ENCODE measurements around the gene PRKCE.

Gene PRKCE

DNA sequence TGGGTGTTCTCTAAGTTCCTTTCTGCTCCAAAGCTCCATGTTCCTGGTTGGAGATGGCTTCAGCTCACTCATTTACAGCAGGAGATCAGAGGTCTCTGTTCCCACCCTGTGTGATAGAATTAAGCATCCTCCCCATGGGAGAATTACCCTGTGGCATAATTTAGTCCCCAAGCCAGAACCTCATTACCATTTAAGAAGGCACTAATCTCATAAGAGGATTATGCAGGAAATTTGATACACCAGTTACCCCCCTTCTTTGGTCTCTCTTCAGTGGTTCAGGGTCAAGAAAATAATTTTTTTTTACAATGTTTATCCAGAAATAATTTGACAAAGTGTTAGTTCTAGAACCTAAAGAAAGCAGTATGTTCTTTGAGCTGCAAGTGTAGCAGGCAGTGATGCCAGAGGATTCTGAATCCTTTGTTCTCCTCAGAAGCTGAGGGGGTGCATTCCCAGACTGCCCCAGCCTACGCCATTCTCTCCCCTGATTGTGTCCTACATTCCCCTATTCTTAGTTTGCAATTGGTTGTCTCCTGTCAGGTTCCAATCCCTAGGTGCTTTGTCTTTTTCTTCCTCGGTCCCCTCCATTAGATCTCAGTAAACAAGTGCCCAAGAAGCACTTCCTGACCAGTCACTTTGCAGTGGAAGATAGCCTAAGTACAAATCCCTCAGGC lies 163.6 kb downstream of the PRKCE start:
- DNase-seq = no peak

DNA sequence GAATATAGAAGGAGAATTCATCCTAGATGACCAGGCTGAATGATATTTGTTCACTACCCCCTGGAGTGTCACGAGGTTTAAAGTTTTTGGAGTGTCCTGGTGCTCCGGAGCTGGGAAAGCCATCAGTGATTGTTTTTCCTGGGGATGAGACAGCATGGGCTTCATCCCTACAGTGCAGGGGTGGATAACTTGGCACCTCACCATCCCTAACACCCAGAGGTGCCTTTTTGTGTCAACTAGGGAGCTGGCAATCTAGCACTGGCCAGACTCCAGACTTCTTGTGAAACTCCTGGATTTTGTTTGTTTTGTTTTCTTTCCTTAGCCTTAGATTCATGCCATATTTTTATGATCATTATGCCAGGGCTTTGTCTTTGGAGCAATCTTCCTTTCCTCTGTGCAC lies 164.8 kb downstream of the PRKCE start:
- DNase-seq = no peak

DNA sequence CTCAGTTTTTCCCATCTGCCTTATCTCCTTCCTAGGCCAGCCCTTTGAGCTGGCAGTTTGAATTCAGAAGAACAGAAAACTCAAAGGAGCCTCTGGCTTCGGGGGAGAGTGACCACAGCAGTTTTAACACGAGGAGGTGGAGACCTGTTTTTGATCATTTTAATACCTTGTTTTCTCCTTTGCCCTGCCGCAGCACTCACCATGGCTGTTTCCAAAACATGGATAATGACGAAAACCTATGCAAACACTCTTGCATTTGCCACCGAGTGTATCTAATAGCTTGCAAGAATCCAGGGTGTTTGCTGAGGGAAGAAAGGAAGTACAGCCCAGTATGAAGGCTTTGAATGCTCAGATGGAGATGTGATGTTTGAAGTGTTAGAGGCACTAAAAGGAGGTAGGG lies 167.1 kb downstream of the PRKCE start:
- no peak for DNase-seq

DNA sequence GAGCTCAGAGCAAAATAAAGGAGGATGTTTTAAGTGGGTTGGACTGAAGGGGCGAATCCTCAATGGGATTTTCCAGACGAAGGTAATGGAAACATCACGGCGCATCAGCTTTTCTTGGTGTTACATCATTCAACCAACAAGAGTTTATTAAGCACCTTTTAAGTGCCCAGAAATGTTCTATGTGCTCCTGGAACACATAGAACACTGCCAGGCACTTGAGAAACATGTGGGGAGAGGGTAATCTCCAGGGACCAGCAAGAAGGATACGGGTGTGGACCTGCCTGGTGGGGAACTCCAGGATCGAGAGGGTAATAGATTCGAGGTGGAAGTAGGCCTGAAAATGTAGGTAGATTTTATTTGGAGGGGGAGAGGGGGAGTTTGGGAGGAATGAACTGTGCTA lies 168.6 kb downstream of the PRKCE start:
- no peak for DNase-seq

DNA sequence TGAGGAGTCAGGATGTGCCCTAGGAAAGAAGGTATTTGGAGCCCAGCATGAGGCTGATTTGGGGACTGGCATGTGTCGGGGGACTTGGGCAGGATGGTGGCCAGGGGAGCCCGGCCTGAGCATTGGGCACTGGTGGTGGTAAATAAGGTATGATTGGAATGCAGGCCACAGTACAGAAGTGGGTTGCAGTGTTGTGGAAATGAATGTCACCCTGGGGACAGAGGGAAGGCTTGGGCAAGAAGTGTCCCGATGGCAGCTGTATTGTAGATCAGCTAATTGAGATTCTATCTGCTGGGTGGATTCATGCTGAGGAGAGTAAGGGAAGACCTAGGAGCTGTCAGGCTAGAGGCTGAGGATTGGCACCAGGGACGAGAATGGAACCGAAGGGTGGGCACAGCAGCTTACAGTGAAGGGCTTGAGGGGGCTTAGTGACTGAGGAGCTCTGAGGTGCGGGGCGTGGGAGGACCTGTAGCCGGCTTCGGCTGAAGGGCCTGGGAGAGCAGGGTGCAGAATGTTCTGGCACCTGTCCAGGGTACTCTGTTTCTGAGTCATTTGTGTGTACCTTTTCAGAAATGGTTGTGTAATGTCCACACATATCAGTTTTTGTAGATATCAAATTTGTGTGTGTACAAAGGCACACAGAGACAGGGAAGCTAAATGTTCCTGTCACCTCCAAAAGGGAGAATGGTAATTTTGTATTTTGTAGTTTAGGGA lies 170.2 kb downstream of the PRKCE start:
- DNase-seq = peak; percentile 38

DNA sequence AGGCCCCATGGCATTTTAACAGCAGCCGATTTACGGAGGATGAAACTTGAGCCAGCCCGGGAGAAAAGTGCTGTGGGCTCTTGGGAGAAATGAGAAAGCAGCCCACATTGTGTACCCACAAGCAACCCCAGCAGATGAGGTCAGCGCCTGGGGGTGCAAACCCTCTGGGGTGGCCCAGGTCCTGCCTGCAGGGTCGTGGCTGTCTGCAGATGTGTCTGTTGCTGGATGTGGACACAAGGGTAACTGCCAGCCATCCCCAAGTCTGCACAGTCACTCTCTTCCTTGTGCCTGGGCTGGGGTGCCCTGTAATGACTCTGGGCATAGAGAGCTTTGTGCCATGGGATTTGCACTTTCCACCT lies 170.8 kb downstream of the PRKCE start:
- DNase-seq = no peak

DNA sequence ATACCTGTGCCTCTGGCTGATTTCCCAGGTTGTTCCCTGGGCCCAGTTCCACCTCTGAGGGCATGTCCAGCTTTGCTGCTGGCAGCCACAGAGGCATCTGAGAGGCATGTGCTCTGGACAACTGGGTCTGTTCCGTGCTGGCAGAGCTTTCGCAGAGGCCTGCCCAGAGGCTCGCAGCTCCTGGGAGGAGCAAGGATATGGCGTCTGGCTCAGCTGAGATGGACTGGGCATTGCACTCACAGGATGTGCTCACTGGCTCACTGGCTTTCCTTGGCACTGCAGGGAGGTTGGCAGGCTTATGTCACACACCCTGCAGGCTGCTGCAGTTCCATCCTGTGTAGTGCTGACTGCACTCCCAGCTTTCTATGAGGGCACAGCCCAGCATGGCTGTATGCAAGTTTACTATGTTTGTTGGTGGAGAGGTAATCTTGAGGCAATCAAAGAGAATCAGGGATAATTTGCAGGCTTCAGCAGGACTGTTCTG lies 172.3 kb downstream of the PRKCE start:
- DNase-seq = no peak

DNA sequence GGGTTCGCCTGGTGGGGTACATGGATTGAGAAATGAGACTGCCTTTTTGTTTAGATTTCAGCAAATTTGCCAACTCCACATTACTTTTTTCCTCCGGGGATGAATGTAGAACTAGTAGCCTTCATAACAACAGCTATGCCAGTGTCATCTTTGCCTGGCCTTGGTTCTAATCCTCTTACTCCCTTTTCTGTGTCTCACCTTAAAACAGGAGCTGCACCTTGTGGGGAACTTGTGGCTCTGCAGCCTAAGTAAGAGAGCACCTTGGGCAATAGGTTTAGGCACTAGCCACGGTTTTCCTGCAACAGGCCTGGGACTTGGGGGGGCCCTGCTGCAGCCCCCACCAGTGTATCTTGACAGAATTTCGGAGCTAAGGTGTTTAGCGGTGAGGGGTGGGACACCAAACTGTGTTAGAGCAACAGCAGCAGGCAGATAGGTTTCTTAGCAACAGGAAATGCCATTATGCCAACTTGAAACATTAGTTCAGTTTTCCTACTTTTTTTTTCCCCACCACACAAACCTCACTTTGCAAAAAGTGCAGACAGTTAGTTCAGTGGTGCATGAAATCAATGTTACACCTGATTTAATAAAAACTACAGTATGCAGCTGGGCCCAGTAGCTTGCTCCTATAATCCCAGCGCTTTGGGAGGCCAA lies 173.7 kb downstream of the PRKCE start:
- DNase-seq = no peak

DNA sequence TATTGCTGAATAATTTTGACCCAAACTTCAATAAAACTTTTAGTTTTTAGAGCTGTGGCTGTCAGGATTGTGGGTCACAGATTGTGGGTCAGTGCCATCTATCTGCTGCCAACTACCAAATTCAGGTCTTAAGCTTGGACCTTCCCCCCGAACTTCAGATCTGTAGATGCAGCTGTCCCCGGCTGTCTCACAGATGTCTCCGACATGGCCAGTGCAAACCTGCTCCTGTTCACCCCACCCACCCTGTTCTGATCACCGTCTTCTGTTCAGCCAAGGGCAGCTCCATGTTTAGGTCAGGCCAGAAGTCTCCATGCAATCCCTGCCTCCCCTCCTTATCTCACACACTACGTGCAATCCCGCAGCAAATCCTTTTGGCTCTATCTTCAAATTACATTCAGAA lies 175.0 kb downstream of the PRKCE start:
- DNase-seq = no peak

DNA sequence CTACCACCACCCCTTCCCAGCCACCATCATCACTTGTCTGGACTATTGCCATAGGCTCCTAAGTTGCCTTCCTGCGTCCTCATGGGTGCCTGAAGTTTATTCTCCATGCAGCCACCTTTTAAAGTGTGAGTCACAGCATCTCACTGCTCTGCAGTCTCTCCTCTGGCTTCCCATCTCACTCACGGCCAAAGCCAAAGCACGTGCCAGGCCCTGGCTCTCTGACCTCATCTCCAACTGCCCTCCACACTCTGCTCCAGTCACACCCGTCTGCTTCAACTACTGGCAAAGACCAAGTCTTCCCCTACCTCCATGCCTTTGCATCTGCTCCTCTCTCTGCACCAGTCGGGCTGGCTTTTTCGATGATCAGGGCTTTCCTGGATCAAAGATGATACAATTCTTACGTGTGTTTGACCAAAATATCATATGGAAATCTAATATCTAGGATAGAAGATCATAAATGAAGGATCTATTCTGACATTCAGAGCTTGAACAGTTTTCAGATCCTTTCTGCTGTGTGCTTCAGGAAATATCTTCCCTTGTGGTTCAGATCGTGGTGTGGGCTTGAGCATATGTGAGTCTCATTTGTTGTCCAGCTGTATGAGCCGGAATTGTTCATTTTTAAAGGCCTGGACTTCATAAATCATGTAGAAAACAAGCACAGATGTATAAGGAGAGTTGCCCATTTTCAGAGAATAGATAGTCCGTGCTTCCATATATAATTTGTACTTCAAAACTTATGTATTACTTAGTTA lies 175.6 kb downstream of the PRKCE start:
- DNase-seq = no peak

DNA sequence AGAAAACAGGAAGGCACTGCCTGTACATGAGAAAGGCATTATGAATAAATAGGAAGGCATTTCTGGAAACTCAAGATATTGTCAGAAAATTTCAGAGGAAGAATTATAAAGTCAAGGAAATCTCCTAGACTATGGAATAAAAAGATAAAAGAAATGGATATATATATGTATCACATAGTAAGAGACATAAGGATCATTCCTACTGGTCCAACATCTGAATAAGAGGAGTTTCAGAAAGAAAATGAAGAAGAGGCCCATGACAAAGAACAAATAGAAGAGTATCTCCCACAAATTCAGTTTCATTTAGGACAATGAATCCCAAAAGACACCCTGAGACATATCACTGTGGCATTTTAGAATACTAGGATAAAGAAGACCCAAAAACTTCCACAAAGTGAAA lies 178.8 kb downstream of the PRKCE start:
- no peak for DNase-seq

DNA sequence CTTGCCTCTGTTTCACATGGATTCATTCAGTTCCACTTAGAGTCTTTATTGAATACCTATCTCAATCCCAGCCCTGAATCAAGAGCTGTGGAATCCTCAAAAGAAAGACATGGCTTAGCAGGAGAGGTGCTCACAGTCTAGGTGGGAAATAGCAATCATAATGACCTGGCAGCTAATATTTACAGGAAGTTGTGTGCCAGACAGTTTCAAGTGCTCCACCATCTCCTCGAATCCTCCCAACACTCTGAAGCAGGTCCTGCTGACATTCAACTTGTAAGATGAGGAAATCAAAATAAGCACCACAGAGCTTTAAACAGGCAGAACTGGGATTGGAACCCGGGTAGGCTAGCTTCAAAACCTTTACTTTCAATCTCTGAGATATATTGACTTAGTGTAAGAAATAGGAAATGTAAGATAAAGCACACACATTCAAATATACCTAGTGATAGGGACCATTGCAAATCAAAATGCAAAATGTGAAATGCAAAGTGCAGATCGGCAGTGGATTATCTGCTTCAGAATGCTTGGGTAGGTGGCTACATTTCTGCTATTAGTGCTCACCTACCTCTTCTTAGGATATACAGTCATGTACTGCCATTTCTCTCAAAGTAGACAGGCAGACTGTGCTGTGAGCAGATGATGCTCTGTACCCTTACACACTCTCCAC lies 182.0 kb downstream of the PRKCE start:
- no peak for DNase-seq

DNA sequence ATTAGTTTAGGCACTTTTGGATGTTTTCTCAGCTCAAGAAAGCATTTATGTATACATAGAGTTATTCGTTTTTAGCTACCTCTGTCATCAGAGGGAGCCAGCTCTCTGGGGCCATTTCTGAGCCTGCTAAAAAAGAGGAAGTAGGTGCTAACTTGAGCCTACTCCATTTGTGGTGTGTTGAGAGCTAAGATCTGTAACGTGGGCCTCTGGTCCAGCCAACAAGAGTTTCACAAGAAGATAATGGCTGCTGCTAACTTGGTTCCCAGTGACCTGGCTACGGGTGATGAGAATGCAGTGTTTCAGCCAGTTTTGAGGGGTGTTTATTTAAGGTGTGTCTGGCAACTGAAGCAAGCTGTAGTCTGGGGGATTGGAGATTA lies 182.5 kb downstream of the PRKCE start:
- no peak for DNase-seq

DNA sequence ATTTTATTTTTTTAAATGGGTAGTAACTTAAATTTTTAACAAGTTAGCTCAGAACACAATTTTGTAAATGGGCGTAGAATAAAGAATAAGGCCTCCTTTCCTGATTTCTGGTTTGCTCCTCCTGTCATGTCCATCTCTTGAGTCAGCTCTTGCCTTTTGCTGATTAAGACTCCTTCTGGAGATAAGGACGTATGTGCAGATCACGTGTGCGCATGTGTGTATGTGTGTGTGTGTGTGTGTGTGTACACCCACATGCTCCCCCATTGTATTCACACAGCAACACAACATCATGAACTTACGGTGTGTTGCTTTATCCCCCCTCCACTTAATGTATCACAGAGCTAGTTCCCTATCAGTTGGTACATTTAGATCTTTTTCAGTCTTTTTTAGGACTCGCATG lies 182.9 kb downstream of the PRKCE start:
- DNase-seq = no peak

DNA sequence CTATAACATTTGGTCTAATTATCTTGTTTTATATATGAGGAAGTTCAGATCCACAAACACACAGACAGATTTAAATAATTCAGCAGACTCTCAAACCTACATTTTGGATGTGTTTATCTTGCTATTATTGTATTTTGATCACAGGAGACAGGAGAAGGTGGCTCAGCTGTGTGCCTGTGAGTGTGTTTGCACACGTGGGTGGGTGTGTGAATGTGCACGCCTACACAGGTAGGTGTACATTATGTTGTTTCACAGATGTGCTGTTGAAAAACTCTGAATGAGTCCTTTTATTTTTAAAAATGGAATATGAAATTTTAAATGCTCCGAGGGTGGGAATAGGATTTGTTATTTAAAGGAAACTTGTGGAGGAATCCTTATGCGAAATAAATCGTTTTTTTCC lies 183.4 kb downstream of the PRKCE start:
- DNase-seq = no peak

DNA sequence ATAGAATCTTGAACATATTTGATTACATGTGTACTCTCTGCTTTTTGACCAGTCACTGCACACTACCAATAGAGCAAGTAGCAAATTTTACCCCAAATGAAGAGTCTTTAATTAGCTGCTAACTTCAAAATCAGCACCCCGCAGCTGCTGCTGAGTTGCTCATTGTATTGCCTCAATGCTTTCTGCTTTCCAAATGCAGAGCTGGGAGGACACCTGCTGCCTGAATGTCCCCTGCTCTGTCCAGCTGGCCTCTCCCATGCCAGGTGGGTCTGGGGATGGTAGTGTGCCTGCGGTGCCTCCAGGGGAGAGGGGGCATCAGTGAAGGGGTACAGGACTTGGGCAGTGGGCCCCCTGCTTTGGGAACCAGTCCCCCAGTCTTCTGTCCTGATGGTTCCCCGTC lies 184.8 kb downstream of the PRKCE start:
- DNase-seq = no peak

DNA sequence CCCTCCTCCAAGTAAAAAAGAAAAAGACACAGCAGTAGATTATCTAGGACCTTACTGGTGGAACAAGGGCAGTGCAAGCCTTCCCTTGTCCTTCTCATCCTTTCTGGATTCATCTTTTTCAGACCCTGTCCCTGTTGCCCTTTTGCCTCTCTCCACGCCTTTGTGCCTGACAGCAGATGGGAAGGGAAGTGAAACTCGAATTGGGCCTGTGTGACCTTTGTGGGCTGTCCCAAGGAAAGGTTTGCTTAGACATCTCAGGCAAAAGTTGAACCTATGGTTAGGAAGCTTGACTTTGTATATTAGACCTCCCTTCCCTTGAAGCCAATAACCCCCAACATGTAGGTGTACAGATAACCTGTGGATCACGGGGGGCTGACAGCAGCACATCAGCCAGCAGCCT lies 185.3 kb downstream of the PRKCE start:
- no peak for DNase-seq

DNA sequence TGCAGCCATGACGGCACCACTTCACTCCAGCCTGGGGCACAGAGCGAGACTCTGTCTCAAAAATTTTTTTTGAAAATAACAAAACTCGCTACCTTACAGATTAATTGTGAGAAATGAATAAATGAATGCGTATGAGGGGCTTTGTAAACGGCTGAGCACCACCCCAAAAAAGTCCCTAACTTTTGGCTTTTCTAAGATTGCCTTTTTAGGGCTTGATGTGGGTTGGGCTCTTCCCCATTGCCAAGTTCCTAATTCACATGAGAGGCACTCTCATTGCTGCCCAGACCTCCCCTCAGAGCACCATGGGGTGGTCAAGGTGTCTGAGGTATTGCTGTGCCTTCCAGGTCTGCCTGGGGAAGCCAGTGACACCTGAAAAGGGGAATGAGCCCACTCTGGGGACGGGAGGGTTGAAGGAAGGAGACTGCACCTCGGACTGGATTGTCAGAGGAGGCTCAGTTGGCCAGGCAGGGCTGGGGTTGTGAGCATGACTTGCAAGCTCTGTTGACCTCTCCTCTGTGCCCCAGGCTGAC lies 186.4 kb downstream of the PRKCE start:
- DNase-seq = no peak

DNA sequence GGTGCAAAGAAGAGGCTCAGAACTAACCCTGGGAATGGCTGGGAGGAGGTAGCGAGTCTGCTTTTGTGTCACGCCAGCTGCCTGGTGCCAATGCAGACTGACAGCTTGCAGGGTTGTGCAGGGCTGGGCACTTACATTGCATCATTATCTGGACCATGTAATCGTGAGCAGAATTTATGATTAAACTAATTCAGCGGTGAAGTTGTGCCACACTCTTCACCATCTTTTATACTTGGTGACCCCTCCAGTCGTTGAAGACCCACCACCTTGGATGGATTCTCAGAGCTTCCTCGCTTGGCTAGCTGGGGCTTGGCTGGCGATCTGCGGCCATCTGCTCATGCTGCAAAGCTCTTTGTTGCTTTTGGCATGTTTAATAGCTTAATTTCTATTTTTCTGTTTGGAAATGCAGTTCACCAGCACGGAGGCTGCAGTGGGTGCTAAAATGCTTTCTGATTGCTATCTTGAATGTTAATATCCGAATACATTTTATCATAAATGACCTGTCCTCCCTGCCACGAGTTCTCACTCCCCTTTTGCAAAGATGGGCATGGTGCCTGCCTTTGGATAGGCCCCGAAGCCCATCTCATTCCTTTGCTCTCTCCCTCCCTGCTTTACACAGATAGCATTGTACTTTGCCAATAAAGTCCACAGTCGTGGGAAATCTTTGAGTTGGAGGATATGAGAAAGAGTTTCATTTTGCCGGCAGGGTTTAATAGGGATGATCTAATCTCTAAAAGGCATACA lies 188.2 kb downstream of the PRKCE start:
- no peak for DNase-seq

DNA sequence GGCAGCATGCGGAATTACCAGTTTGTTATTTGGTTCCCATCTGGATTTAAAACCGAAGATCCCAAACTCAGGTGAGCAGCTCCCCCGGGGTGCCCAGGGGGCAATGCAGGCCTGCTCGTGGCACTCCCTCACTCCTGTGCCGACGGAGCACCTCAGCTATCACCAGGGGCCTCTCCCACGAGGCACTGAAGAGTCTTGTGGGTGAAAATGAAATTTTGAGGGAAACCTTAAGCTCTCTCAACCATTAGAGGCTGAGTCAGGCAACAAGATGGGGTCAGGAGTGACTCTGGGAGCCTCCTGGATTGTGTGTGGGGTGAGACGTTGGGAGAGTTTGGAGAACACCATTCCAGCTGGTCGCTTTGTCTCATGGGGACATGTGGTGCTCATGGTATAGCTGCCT lies 189.0 kb downstream of the PRKCE start:
- DNase-seq = no peak

DNA sequence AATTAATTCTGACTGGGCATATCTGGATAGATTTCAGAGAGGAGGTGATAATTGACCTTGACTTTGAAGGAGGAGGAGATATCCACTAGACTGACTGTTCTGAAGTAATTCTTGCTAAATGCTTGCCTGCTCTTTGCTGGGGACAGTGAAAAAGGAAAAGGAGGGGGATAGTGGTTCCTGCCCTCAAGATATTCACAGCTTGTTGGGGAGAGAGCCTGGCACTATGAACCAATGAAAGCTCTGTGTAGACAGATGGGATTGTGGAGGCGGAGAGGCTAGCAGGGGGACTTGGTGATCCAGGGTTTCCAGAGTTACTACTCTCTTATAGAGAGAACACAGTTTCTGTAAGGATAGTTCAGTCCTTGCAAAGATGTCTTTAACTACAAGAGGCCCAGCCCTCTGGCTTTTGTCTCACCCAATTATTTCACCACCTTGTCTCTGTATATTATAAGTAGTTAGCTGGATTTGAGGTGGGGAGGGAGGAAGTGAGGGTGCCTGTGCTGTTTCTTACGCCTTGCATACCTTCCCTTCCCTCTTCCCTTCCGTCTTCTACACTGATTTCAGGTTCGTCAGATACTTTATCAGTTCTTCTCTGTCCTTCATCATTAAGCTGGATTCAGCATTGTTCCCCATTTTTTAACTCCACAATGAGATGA lies 190.4 kb downstream of the PRKCE start:
- DNase-seq = no peak

DNA sequence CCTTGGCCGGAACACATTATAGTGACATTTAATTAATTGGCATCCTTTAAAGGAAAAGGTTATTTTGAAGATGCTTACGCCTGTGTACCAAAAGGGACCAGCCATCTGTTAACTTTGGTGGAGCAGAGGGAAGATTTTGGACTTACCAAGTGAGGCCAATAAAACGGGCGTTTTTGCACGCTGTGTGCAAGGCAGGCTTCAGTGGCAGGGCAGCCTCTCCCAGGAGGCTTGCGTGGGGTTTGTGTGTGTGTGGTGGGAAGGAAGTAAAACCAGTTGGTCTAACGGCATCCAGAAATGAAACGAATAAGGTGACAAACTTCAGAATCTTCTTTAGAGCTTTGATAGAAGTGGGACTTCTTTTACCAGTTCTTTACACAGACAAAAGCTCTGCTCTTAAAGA lies 191.7 kb downstream of the PRKCE start:
- no peak for DNase-seq

Data from NCI-H2029 treated with DMSO at 0.1 percent for 48 hours (cell line).